GM23338 (cell line): ENCODE results near the gene TNFSF13B. TPM values are rescaled to one million over a fixed set of nuclear protein-coding genes. Genes with fewer than 3 reads are reported as not detected.

Source experiments
- ATAC-seq: fragments of 200-7000 bp; cut with Tn5 transposase; 3 replicates; pipeline ENCODE4 v1.9.1; 2020
- DNase-seq: peaks from one replicate; pipeline ENCODE4 v3.0.0-alpha.2; 2015; ENCODE audit warnings: low spot score
- H2AFZ ChIP-seq: fragments of 200-600 bp; sonication (generic); 2 replicates; pipeline ENCODE4 v1.8.0; 2016; ENCODE audit warnings: antibody characterized with exemption, mild to moderate bottlenecking, moderate library complexity
- H3F3A ChIP-seq: fragments of 200-600 bp; sonication (generic); replicated peaks from 2 replicates; pipeline ENCODE4 v1.8.0; 2017; ENCODE audit warnings: antibody characterized with exemption, mixed run types, low read depth
- H3K27ac ChIP-seq: fragments of 200-600 bp; sonication (generic); 2 replicates; pipeline ENCODE4 v1.6.1; 2016; ENCODE audit warnings: low read depth
- H3K27me3 ChIP-seq: fragments of 200-600 bp; sonication (generic); 2 replicates; pipeline ENCODE4 v1.8.0; 2016; ENCODE audit warnings: mild to moderate bottlenecking, mixed run types, moderate library complexity; ENCODE audit not compliant: insufficient read depth
- H3K36me3 ChIP-seq: fragments of 200-600 bp; sonication (generic); 2 replicates; pipeline ENCODE4 v1.8.0; 2016; ENCODE audit warnings: mild to moderate bottlenecking; ENCODE audit not compliant: insufficient read depth
- H3K4me1 ChIP-seq: fragments of 200-600 bp; sonication (generic); 2 replicates; pipeline ENCODE4 v1.8.0; 2016; ENCODE audit warnings: mild to moderate bottlenecking, moderate library complexity; ENCODE audit not compliant: insufficient read depth
- H3K4me2 ChIP-seq: fragments of 200-600 bp; sonication (generic); 2 replicates; pipeline ENCODE4 v1.7.1; 2017; ENCODE audit warnings: mixed run types
- H3K4me3 ChIP-seq: fragments of 200-600 bp; sonication (generic); 2 replicates; pipeline ENCODE4 v1.6.1; 2016; ENCODE audit warnings: mixed run types
- H3K79me2 ChIP-seq: fragments of 200-600 bp; sonication (generic); replicated peaks from 2 replicates; pipeline ENCODE4 v1.8.0; 2017; ENCODE audit warnings: mild to moderate bottlenecking; ENCODE audit not compliant: insufficient read depth
- H3K9me2 ChIP-seq: fragments of 200-600 bp; sonication (generic); 2 replicates; pipeline ENCODE4 v1.8.0; 2017; ENCODE audit not compliant: insufficient read depth
- H4K20me1 ChIP-seq: fragments of 200-600 bp; sonication (generic); replicated peaks from 2 replicates; pipeline ENCODE4 v1.8.0; 2017; ENCODE audit warnings: mild to moderate bottlenecking; ENCODE audit not compliant: insufficient read depth
- H3K27ac Mint-ChIP-seq: 2 replicates; pipeline ENCODE4 v1.8.0; 2020; ENCODE audit warnings: inconsistent platforms, mild to moderate bottlenecking, moderate library complexity, mixed read lengths
- H3K27me3 Mint-ChIP-seq: 3 replicates; pipeline ENCODE4 v1.8.0; 2022; ENCODE audit warnings: low read depth, mild to moderate bottlenecking, moderate library complexity, mixed read lengths, inconsistent platforms; ENCODE audit not compliant: insufficient read depth, poor library complexity
- H3K36me3 Mint-ChIP-seq: 3 replicates; pipeline ENCODE4 v1.8.0; 2021; ENCODE audit warnings: low read depth, mild to moderate bottlenecking, inconsistent platforms, moderate library complexity, mixed read lengths
- H3K4me1 Mint-ChIP-seq: 3 replicates; pipeline ENCODE4 v1.8.0; 2020; ENCODE audit warnings: mild to moderate bottlenecking, inconsistent platforms, mixed read lengths
- H3K4me3 Mint-ChIP-seq: 3 replicates; pipeline ENCODE4 v1.8.0; 2021; ENCODE audit warnings: moderate library complexity, mild to moderate bottlenecking, inconsistent platforms, mixed read lengths
- H3K9me3 Mint-ChIP-seq: 3 replicates; pipeline ENCODE4 v1.8.0; 2020; ENCODE audit warnings: moderate library complexity, mild to moderate bottlenecking, inconsistent platforms, mixed read lengths
- polyA plus RNA-seq: library from polyadenylated mRNA; unstranded; fragments of >200 nt; fragmentation: Nextera tagmentation; extraction: Ambion mirVana; gene quantifications from 2 replicates; pipeline ENCODE4 v1.2.1, GENCODE V29; 2016
- total RNA-seq: library from RNA; depleted of rRNA; stranded (reverse); fragments of >200 nt; shearing (Covaris generic); gene quantifications from 2 replicates; pipeline ENCODE4 v1.2.3, GENCODE V29; 2014
- TF ChIP-seq, protein P1 (sequence below): fragments of 250-450 bp; sonication (Bioruptor Pico); IDR thresholded peaks from 2 replicates; pipeline ENCODE4 v1.5.0; 2020; ENCODE audit warnings: mild to moderate bottlenecking, moderate library complexity
- TF ChIP-seq, protein P2 (sequence below): IDR thresholded peaks from one replicate; pipeline ENCODE4 v1.6.1; 2018; ENCODE audit warnings: antibody characterized with exemption; ENCODE audit not compliant: unreplicated experiment
- TF ChIP-seq, protein P3 (sequence below), 2 experiments: fragments of 200-600 bp in 1 of 2; sonication (generic) in 1 of 2; conservative IDR thresholded peaks; 2 replicates each; pipeline versions ENCODE4 v1.5.1 to v1.6.1; 2016 to 2017; ENCODE audit warnings: antibody characterized with exemption in 2 of 2, low read depth in 2 of 2, mild to moderate bottlenecking in 2 of 2, moderate library complexity in 1 of 2

Gene TNFSF13B
- total and polyA plus RNA-seq, 2 experiments from 2014 or later: 0.10 to 0.55 TPM

DNA sequence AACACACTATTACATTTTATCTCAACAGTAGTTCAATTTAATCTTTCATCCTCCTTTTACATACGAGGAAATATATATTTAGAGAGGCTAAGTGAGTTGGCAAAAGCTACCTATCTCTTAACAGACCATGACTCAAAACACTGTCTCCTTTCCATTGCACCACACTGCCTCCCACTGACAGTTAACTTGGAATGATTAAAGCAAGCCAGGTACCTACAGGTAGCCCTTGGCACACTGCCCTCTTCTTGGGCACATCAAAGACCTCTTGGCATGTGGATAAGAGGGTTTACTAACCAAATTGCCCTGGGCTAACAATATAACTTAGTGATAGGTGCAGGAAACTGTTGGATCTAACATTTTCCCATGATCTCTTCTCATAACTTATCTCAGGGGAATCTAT, 49.5 kb upstream of the TNFSF13B start:
- no peak overlapping the region for H3K27ac Mint-ChIP-seq
- ATAC-seq: no peak

DNA sequence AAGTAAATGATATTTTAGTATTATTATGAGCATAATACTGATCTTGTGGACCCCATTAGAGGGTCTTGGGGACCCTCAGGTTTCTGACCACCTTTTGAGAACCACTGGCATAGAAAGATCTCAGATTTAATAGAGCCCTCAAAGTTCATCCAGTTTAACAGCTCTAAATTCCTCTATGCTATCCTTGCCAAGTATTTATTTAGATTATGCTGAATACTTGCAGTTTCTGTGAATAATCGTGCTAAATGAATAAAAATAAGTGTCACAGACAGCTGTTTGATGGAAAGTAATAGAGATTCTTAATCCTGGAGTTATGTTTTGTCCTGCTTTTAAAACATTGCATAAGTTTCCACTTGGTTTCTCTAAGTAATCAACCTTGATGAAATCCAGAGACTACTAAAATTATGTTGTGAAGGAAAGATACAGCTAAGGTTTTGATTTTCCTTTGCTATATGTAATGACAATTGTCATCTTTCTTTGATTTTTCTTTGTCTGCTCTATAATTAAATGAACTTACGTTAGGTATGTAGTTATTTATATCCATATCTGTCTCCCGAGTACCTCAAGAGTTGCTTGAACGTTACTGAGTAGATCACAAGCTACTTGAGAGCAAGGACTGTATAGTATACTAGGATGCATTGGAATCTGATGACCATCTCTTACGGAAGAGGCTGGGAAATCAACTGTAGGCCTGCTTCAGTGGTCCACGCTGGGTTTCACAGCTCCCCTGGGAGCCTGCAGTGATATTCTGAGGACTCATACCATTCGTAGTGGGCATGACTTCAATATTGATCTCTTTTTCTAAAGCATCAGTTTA, 45.6 kb upstream of the TNFSF13B start:
- Histone ChIP-seq H3K27ac (no peak overlapping the region), H3K79me2 (peaks cover 86% of the 10 kb centered on the region), H3K36me3 (no peaks in the 10 kb centered on the region), H3K4me2 (no peak overlapping the region), H3F3A (no peaks in the 10 kb centered on the region), H3K4me1 (peaks cover 7% of the 10 kb centered on the region), H2AFZ (no peak overlapping the region), H4K20me1 (peaks cover 8% of the 10 kb centered on the region; the same call in 1 of the 2 replicates), H3K27me3 (no peaks in the 10 kb centered on the region), H3K9me2 (no peaks in the 10 kb centered on the region), H3K4me3 (no peak overlapping the region)
- Mint-ChIP-seq H3K36me3 (no peaks in the 10 kb centered on the region), H3K27ac (no peak overlapping the region), H3K4me1 (peaks cover 12% of the 10 kb centered on the region), H3K4me3 (no peak overlapping the region), H3K9me3 (no peaks in the 10 kb centered on the region), H3K27me3 (no peaks in the 10 kb centered on the region)
- DNase-seq (no peak), ATAC-seq (no peak)
- TF ChIP-seq, protein P1, sequence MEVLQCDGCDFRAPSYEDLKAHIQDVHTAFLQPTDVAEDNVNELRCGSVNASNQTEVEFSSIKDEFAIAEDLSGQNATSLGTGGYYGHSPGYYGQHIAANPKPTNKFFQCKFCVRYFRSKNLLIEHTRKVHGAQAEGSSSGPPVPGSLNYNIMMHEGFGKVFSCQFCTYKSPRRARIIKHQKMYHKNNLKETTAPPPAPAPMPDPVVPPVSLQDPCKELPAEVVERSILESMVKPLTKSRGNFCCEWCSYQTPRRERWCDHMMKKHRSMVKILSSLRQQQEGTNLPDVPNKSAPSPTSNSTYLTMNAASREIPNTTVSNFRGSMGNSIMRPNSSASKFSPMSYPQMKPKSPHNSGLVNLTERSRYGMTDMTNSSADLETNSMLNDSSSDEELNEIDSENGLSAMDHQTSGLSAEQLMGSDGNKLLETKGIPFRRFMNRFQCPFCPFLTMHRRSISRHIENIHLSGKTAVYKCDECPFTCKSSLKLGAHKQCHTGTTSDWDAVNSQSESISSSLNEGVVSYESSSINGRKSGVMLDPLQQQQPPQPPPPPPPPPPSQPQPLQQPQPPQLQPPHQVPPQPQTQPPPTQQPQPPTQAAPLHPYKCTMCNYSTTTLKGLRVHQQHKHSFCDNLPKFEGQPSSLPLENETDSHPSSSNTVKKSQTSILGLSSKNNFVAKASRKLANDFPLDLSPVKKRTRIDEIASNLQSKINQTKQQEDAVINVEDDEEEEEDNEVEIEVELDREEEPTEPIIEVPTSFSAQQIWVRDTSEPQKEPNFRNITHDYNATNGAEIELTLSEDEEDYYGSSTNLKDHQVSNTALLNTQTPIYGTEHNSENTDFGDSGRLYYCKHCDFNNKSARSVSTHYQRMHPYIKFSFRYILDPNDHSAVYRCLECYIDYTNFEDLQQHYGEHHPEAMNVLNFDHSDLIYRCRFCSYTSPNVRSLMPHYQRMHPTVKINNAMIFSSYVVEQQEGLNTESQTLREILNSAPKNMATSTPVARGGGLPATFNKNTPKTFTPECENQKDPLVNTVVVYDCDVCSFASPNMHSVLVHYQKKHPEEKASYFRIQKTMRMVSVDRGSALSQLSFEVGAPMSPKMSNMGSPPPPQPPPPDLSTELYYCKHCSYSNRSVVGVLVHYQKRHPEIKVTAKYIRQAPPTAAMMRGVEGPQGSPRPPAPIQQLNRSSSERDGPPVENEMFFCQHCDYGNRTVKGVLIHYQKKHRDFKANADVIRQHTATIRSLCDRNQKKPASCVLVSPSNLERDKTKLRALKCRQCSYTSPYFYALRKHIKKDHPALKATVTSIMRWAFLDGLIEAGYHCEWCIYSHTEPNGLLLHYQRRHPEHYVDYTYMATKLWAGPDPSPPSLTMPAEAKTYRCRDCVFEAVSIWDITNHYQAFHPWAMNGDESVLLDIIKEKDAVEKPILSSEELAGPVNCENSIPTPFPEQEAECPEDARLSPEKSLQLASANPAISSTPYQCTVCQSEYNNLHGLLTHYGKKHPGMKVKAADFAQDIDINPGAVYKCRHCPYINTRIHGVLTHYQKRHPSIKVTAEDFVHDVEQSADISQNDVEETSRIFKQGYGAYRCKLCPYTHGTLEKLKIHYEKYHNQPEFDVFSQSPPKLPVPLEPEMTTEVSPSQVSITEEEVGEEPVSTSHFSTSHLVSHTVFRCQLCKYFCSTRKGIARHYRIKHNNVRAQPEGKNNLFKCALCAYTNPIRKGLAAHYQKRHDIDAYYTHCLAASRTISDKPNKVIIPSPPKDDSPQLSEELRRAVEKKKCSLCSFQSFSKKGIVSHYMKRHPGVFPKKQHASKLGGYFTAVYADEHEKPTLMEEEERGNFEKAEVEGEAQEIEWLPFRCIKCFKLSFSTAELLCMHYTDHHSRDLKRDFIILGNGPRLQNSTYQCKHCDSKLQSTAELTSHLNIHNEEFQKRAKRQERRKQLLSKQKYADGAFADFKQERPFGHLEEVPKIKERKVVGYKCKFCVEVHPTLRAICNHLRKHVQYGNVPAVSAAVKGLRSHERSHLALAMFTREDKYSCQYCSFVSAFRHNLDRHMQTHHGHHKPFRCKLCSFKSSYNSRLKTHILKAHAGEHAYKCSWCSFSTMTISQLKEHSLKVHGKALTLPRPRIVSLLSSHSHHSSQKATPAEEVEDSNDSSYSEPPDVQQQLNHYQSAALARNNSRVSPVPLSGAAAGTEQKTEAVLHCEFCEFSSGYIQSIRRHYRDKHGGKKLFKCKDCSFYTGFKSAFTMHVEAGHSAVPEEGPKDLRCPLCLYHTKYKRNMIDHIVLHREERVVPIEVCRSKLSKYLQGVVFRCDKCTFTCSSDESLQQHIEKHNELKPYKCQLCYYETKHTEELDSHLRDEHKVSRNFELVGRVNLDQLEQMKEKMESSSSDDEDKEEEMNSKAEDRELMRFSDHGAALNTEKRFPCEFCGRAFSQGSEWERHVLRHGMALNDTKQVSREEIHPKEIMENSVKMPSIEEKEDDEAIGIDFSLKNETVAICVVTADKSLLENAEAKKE (CRISPR knock-in tag): no peak

More for the DNA sequence above, 49.5 kb upstream of the TNFSF13B start:
- H3K4me3 ChIP-seq: peak overlapping the region; percentile 93; the same call in 1 of the 2 replicates
- Mint-ChIP-seq H3K4me1 (peaks cover 17% of the 10 kb centered on the region), H3K36me3 (no peaks in the 10 kb centered on the region), H3K9me3 (no peaks in the 10 kb centered on the region), H3K27me3 (peaks cover 5% of the 10 kb centered on the region), H3K4me3 (peak overlapping the region; percentile 91)
- H3K36me3 ChIP-seq: no peaks in the 10 kb centered on the region
- H3K79me2 ChIP-seq: peaks cover 64% of the 10 kb centered on the region
- peaks cover 16% of the 10 kb centered on the region for H3K4me1 ChIP-seq
- H3K9me2 ChIP-seq: no peaks in the 10 kb centered on the region
- H3F3A ChIP-seq: no peaks in the 10 kb centered on the region
- TF ChIP-seq, protein P2, sequence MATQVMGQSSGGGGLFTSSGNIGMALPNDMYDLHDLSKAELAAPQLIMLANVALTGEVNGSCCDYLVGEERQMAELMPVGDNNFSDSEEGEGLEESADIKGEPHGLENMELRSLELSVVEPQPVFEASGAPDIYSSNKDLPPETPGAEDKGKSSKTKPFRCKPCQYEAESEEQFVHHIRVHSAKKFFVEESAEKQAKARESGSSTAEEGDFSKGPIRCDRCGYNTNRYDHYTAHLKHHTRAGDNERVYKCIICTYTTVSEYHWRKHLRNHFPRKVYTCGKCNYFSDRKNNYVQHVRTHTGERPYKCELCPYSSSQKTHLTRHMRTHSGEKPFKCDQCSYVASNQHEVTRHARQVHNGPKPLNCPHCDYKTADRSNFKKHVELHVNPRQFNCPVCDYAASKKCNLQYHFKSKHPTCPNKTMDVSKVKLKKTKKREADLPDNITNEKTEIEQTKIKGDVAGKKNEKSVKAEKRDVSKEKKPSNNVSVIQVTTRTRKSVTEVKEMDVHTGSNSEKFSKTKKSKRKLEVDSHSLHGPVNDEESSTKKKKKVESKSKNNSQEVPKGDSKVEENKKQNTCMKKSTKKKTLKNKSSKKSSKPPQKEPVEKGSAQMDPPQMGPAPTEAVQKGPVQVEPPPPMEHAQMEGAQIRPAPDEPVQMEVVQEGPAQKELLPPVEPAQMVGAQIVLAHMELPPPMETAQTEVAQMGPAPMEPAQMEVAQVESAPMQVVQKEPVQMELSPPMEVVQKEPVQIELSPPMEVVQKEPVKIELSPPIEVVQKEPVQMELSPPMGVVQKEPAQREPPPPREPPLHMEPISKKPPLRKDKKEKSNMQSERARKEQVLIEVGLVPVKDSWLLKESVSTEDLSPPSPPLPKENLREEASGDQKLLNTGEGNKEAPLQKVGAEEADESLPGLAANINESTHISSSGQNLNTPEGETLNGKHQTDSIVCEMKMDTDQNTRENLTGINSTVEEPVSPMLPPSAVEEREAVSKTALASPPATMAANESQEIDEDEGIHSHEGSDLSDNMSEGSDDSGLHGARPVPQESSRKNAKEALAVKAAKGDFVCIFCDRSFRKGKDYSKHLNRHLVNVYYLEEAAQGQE: no peak
- TF ChIP-seq, protein P3, sequence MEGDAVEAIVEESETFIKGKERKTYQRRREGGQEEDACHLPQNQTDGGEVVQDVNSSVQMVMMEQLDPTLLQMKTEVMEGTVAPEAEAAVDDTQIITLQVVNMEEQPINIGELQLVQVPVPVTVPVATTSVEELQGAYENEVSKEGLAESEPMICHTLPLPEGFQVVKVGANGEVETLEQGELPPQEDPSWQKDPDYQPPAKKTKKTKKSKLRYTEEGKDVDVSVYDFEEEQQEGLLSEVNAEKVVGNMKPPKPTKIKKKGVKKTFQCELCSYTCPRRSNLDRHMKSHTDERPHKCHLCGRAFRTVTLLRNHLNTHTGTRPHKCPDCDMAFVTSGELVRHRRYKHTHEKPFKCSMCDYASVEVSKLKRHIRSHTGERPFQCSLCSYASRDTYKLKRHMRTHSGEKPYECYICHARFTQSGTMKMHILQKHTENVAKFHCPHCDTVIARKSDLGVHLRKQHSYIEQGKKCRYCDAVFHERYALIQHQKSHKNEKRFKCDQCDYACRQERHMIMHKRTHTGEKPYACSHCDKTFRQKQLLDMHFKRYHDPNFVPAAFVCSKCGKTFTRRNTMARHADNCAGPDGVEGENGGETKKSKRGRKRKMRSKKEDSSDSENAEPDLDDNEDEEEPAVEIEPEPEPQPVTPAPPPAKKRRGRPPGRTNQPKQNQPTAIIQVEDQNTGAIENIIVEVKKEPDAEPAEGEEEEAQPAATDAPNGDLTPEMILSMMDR (conservative IDR thresholded peaks at IDR 0.05; ENCODE audit: low read depth in 2 of 2): peak in 1 of 2 experiments; percentile 50; a peak in 2 of 4 replicates
- H3K27ac ChIP-seq: no peak overlapping the region
- H3K4me2 ChIP-seq: peak overlapping the region; percentile 87
- H2AFZ ChIP-seq: no peak overlapping the region
- DNase-seq: peak; percentile 6
- H4K20me1 ChIP-seq: peaks cover 6% of the 10 kb centered on the region; the same call in 1 of the 2 replicates
- no peaks in the 10 kb centered on the region for H3K27me3 ChIP-seq
